GM12878 (cell line): ENCODE results near the gene CLCNKA. TPM values are rescaled to one million over a fixed set of nuclear protein-coding genes. Genes with fewer than 3 reads are reported as not detected.

Experiments
- ATAC-seq: fragments of 200-7000 bp; cut with Tn5 transposase; 3 replicates; pipeline ENCODE4 v1.9.1; 2020; ENCODE audit warnings: mild to moderate bottlenecking, moderate library complexity
- BruUV-seq: library from RNA; stranded (reverse); fragments of 400-500 nt; replicated peaks from 2 replicates; lab custom pipeline; 2021; lab: Mats Ljungman, UMichigan
- CTCF ChIA-PET: fragments of 300-600 bp; sonication (Branson Sonifier 250); formaldehyde crosslinking; extraction: SDS; loops from one replicate; lab custom pipeline; 2021; ENCODE audit warnings: inconsistent platforms; lab: Yijun Ruan, JAX
- POLR2A ChIA-PET: fragments of 350-600 bp; formaldehyde crosslinking; extraction: SDS; loops from one replicate; lab custom pipeline; 2021; ENCODE audit warnings: inconsistent platforms; lab: Charles Lee
- RAD21 ChIA-PET: fragments of 300-600 bp; sonication (Branson Sonifier 250); formaldehyde crosslinking; loops from one replicate; lab custom pipeline; 2023; ENCODE audit warnings: antibody characterized with exemption; ENCODE audit not compliant: unreplicated experiment; lab: Charles Lee
- SMC1A ChIA-PET: fragments of 300-600 bp; sonication (Branson Sonifier 250); formaldehyde crosslinking; loops from one replicate; lab custom pipeline; 2023; ENCODE audit not compliant: unreplicated experiment, uncharacterized antibody; lab: Charles Lee
- DNase-seq: peaks from one replicate; pipeline ENCODE4 v3.0.0-alpha.2; 2011; ENCODE audit warnings: low read depth, low spot score
- FAIRE-seq: peaks from 3 replicates; lab custom pipeline; 2011; peaks lifted over from hg19 to GRCh38; lab: Jason Lieb, UNC
- H2AFZ ChIP-seq: 2 replicates; pipeline ENCODE4 v1.6.0; 2011; ENCODE audit warnings: low read depth, low read length, control low read depth; ENCODE audit not compliant: control insufficient read depth
- H3K27ac ChIP-seq: 2 replicates; pipeline ENCODE4 v1.5.1; 2011; ENCODE audit warnings: control low read depth; ENCODE audit not compliant: control insufficient read depth, insufficient read depth
- H3K27me3 ChIP-seq, 2 experiments: replicated peaks in 1 of 2; 2 replicates each; pipeline versions ENCODE4 v1.6.0 to v1.6.1; 2011; ENCODE audit warnings: low read length in 1 of 2; ENCODE audit not compliant: control insufficient read depth in 2 of 2, insufficient read depth in 2 of 2
- H3K36me3 ChIP-seq, 2 experiments: 2 replicates each; pipeline ENCODE4 v1.5.1; 2011; ENCODE audit warnings: low read length in 1 of 2; ENCODE audit not compliant: control insufficient read depth in 2 of 2, insufficient read depth in 2 of 2
- H3K4me1 ChIP-seq: 2 replicates; pipeline ENCODE4 v1.6.1; 2011; ENCODE audit warnings: mild to moderate bottlenecking, low read length, moderate library complexity, mixed read lengths; ENCODE audit not compliant: control insufficient read depth, insufficient read depth
- H3K4me2 ChIP-seq: 2 replicates; pipeline ENCODE4 v1.6.0; 2011; ENCODE audit warnings: control low read depth; ENCODE audit not compliant: control insufficient read depth, insufficient read depth
- H3K4me3 ChIP-seq: fragments of 200-600 bp; sonication (generic); 2 replicates; pipeline ENCODE4 v1.5.1; 2016
- H3K79me2 ChIP-seq: 2 replicates; pipeline ENCODE4 v1.6.0; 2011; ENCODE audit warnings: low read length; ENCODE audit not compliant: control insufficient read depth, insufficient read depth
- H3K9ac ChIP-seq: 2 replicates; pipeline ENCODE4 v1.8.0; 2011; ENCODE audit warnings: low read length, control low read depth, mixed read lengths; ENCODE audit not compliant: control insufficient read depth, insufficient read depth
- H3K9me3 ChIP-seq: replicated peaks from 3 replicates; pipeline ENCODE4 v1.5.1; 2011; ENCODE audit warnings: mild to moderate bottlenecking, low read length; ENCODE audit not compliant: control insufficient read depth, insufficient read depth
- H4K20me1 ChIP-seq: 2 replicates; pipeline ENCODE4 v1.6.0; 2011; ENCODE audit not compliant: control insufficient read depth, insufficient read depth
- ATF7 ChIP-seq: fragments of 450-650 bp; IDR thresholded peaks from 2 replicates; pipeline ENCODE4 v1.6.1; 2016; ENCODE audit warnings: low read depth, mild to moderate bottlenecking
- CHD1 ChIP-seq: IDR thresholded peaks from 2 replicates; pipeline ENCODE4 v1.6.1; 2012; ENCODE audit warnings: low read depth, low read length, improper control_type of control experiment
- DPF2 ChIP-seq: fragments of 450-650 bp; IDR thresholded peaks from 2 replicates; pipeline ENCODE4 v1.6.1; 2017; ENCODE audit warnings: mild to moderate bottlenecking
- FOS ChIP-seq: IDR thresholded peaks from 3 replicates; pipeline ENCODE4 v1.6.1; 2011; ENCODE audit warnings: borderline replicate concordance; ENCODE audit not compliant: insufficient read length; ENCODE audit errors: extremely low read depth
- MTA3 ChIP-seq: IDR thresholded peaks from 2 replicates; pipeline ENCODE4 v1.6.1; 2012; ENCODE audit warnings: low read length, inconsistent platforms, borderline replicate concordance
- MYC ChIP-seq: IDR thresholded peaks from 2 replicates; pipeline ENCODE4 v1.6.1; 2011; ENCODE audit warnings: mild to moderate bottlenecking, low read length, moderate library complexity, inconsistent platforms; ENCODE audit not compliant: insufficient read depth, insufficient replicate concordance, insufficient read length, severe bottlenecking
- PML ChIP-seq: IDR thresholded peaks from 2 replicates; pipeline ENCODE4 v1.6.1; 2012; ENCODE audit warnings: low read length, inconsistent platforms
- SIN3A ChIP-seq: IDR thresholded peaks from 2 replicates; pipeline ENCODE4 v1.6.1; 2012; ENCODE audit warnings: low read depth, low read length, improper control_type of control experiment
- SMARCA5 ChIP-seq: fragments of 450-650 bp; IDR thresholded peaks from 2 replicates; pipeline ENCODE4 v1.6.1; 2017; ENCODE audit warnings: mild to moderate bottlenecking
- YBX1 ChIP-seq: fragments of 450-650 bp; IDR thresholded peaks from 2 replicates; pipeline ENCODE4 v1.6.1; 2016; ENCODE audit warnings: antibody characterized with exemption
- YY1 ChIP-seq: IDR thresholded peaks from 2 replicates; pipeline ENCODE4 v1.6.1; 2011; ENCODE audit warnings: low read depth, mild to moderate bottlenecking, low read length
- ZZZ3 ChIP-seq: IDR thresholded peaks from 2 replicates; pipeline ENCODE4 v1.6.1; 2011; ENCODE audit warnings: low read depth; ENCODE audit not compliant: control insufficient read depth, insufficient read length
- WGBS: methylation state at CpG from one replicate; pipeline ENCODE4 v1.1.6; 2016; ENCODE audit warnings: low lambda C conversion rate; ENCODE audit not compliant: insufficient replicate concordance, insufficient coverage; ENCODE audit errors: missing lambda C conversion rate; 5-methylcytosine and 5-hydroxymethylcytosine counted together
- in situ Hi-C: fragments of 300-500 bp; cut with MboI; formaldehyde crosslinking; loops from 9 replicates; pipeline ENCODE4 v1.14.3; 2018; ENCODE audit warnings: mixed read lengths
- intact Hi-C: fragments of 100-400 bp; cut with micrococcal nuclease; formaldehyde crosslinking; loops from one replicate; pipeline ENCODE4 v1.14.2; 2022; ENCODE audit not compliant: unreplicated experiment
- polyA plus RNA-seq, 11 experiments: library from polyadenylated mRNA; depleted of rRNA in 4 of 11; unstranded in 6 of 11; stranded (reverse) in 5 of 11; fragments of >200 nt; fragmentation: Nextera tagmentation in 4 of 11; fragmentation: Illumina TruSeq in 1 of 11; extraction: Ambion mirVana in 4 of 11; extraction: Trizol in 1 of 11; gene quantifications; 1 replicate in 1 of 11; 2 replicates in 10 of 11; pipeline versions ENCODE4 v1.2.1 to v1.2.3, GENCODE V29; 2011 to 2016; ENCODE audit warnings: inconsistent platforms in 2 of 11, missing spikeins in 2 of 11, low read depth in 1 of 11
- total RNA-seq, 4 experiments: library from RNA; depleted of rRNA in 3 of 4; stranded (reverse); fragments of >200 nt in 3 of 4; fragmentation: Illumina TruSeq in 1 of 4; extraction: Trizol in 1 of 4; gene quantifications; 2 replicates each; pipeline versions ENCODE4 v1.2.1 to v1.2.3, GENCODE V29; 2013 to 2021
- TF ChIP-seq, protein P1 (sequence below): fragments of 450-650 bp; IDR thresholded peaks from 2 replicates; pipeline ENCODE4 v1.6.1; 2017; ENCODE audit warnings: mild to moderate bottlenecking, moderate library complexity
- TF ChIP-seq, protein P2 (sequence below): fragments of 150-350 bp; IDR thresholded peaks from 2 replicates; pipeline ENCODE4 v1.6.1; 2014; ENCODE audit warnings: mild to moderate bottlenecking, low read depth, low read length
- TF ChIP-seq, protein P3 (sequence below): IDR thresholded peaks from 2 replicates; pipeline ENCODE4 v1.6.1; 2011; ENCODE audit warnings: low read depth, mild to moderate bottlenecking, low read length, moderate library complexity, borderline replicate concordance; ENCODE audit errors: extremely low read depth
- TF ChIP-seq, protein P4 (sequence below): fragments of 450-650 bp; IDR thresholded peaks from 2 replicates; pipeline ENCODE4 v1.6.1; 2018; ENCODE audit warnings: borderline replicate concordance, mild to moderate bottlenecking; ENCODE audit not compliant: partially characterized antibody

Gene CLCNKA
- total and polyA plus RNA-seq, 10 of the 15 experiments (the other 5 are each of a cell fraction or from before 2014, with no cell fraction given), result 0.02 to 0.15 (median 0.08) TPM; not detected in 6

DNA sequence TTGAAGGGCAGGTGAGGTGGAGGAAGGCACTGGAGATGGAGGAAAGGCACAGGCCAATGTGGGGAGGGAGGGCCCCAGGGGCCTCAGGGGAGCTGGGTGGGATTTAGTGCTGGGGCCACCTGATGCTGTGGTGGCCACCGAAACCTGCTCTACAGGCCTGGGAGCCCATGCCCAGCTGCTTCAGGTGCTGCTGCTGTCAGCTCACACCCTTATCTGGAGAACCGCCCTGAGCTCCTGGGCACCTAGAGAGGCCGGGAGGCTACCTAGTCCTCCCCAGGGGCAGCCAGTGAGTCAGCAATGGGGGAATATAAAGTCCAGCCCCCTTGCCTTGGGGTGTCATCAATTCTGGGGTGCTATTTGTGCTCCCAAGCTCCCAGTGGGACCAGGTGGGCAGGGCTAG lies 39.4 kb downstream of the CLCNKA start:
- no peaks in the 10 kb centered on the region for H4K20me1 ChIP-seq
- no peak for FAIRE-seq
- WGBS, result 17% methylated on average over 3 of the region's 3 CpGs
- in situ Hi-C loops (no loop called here), intact Hi-C loops (no loop called here)
- no peaks in the 10 kb centered on the region for H3K36me3 ChIP-seq
- H3K79me2 ChIP-seq, result no peaks in the 10 kb centered on the region
- SMC1A ChIA-PET, result no interaction called here
- no peak overlapping the region for H3K9ac ChIP-seq
- H3K27me3 ChIP-seq, result no peaks in the 10 kb centered on the region; a peak in 1 of 4 replicates
- no peak overlapping the region for H3K4me3 ChIP-seq
- no TSS peak for BruUV-seq
- CTCF ChIA-PET, result no interaction called here
- TF ChIP-seq ZZZ3 (no peak), SMARCA5 (no peak), ATF7 (no peak), PML (no peak), FOS (no peak), DPF2 (no peak), YY1 (no peak), MYC (no peak), YBX1 (no peak), SIN3A (no peak), CHD1 (no peak), MTA3 (no peak)
- TF ChIP-seq, protein P1, sequence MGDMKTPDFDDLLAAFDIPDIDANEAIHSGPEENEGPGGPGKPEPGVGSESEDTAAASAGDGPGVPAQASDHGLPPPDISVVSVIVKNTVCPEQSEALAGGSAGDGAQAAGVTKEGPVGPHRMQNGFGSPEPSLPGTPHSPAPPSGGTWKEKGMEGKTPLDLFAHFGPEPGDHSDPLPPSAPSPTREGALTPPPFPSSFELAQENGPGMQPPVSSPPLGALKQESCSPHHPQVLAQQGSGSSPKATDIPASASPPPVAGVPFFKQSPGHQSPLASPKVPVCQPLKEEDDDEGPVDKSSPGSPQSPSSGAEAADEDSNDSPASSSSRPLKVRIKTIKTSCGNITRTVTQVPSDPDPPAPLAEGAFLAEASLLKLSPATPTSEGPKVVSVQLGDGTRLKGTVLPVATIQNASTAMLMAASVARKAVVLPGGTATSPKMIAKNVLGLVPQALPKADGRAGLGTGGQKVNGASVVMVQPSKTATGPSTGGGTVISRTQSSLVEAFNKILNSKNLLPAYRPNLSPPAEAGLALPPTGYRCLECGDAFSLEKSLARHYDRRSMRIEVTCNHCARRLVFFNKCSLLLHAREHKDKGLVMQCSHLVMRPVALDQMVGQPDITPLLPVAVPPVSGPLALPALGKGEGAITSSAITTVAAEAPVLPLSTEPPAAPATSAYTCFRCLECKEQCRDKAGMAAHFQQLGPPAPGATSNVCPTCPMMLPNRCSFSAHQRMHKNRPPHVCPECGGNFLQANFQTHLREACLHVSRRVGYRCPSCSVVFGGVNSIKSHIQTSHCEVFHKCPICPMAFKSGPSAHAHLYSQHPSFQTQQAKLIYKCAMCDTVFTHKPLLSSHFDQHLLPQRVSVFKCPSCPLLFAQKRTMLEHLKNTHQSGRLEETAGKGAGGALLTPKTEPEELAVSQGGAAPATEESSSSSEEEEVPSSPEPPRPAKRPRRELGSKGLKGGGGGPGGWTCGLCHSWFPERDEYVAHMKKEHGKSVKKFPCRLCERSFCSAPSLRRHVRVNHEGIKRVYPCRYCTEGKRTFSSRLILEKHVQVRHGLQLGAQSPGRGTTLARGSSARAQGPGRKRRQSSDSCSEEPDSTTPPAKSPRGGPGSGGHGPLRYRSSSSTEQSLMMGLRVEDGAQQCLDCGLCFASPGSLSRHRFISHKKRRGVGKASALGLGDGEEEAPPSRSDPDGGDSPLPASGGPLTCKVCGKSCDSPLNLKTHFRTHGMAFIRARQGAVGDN, result no peak
- TF ChIP-seq, protein P2, sequence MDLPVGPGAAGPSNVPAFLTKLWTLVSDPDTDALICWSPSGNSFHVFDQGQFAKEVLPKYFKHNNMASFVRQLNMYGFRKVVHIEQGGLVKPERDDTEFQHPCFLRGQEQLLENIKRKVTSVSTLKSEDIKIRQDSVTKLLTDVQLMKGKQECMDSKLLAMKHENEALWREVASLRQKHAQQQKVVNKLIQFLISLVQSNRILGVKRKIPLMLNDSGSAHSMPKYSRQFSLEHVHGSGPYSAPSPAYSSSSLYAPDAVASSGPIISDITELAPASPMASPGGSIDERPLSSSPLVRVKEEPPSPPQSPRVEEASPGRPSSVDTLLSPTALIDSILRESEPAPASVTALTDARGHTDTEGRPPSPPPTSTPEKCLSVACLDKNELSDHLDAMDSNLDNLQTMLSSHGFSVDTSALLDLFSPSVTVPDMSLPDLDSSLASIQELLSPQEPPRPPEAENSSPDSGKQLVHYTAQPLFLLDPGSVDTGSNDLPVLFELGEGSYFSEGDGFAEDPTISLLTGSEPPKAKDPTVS, result no peak
- TF ChIP-seq, protein P3, sequence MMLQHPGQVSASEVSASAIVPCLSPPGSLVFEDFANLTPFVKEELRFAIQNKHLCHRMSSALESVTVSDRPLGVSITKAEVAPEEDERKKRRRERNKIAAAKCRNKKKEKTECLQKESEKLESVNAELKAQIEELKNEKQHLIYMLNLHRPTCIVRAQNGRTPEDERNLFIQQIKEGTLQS, result no peak
- TF ChIP-seq, protein P4, sequence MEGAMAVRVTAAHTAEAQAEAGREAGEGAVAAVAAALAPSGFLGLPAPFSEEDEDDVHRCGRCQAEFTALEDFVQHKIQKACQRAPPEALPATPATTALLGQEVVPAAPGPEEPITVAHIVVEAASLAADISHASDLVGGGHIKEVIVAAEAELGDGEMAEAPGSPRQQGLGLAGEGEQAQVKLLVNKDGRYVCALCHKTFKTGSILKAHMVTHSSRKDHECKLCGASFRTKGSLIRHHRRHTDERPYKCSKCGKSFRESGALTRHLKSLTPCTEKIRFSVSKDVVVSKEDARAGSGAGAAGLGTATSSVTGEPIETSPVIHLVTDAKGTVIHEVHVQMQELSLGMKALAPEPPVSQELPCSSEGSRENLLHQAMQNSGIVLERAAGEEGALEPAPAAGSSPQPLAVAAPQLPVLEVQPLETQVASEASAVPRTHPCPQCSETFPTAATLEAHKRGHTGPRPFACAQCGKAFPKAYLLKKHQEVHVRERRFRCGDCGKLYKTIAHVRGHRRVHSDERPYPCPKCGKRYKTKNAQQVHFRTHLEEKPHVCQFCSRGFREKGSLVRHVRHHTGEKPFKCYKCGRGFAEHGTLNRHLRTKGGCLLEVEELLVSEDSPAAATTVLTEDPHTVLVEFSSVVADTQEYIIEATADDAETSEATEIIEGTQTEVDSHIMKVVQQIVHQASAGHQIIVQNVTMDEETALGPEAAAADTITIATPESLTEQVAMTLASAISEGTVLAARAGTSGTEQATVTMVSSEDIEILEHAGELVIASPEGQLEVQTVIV, result no peak
- no peak for DNase-seq
- no peaks in the 10 kb centered on the region for H3K9me3 ChIP-seq
- ATAC-seq, result no peak
- H2AFZ ChIP-seq, result no peak overlapping the region
- RAD21 ChIA-PET, result no interaction called here
- H3K4me2 ChIP-seq, result no peak overlapping the region
- H3K4me1 ChIP-seq, result no peaks in the 10 kb centered on the region
- no peak overlapping the region for H3K27ac ChIP-seq
- POLR2A ChIA-PET, result no interaction called here
